IMR-90 (cell line): Measurements from ENCODE around the gene HYAL1.

Experiments
- CEBPB ChIP-seq: IDR thresholded peaks from 2 replicates; pipeline ENCODE4 v1.6.1; 2012; ENCODE audit warnings: low read depth, low read length, improper control_type of control experiment
- CHD1 ChIP-seq: IDR thresholded peaks from 2 replicates; pipeline ENCODE4 v1.6.1; 2012; ENCODE audit warnings: low read depth, low read length, improper control_type of control experiment
- FOS ChIP-seq: fragments of 150-350 bp; IDR thresholded peaks from 2 replicates; pipeline ENCODE4 v1.6.1; 2016; ENCODE audit warnings: low read depth, low read length
- MAFK ChIP-seq: IDR thresholded peaks from 2 replicates; pipeline ENCODE4 v1.6.1; 2012; ENCODE audit warnings: low read depth, low read length, improper control_type of control experiment
- MXI1 ChIP-seq: IDR thresholded peaks from 2 replicates; pipeline ENCODE4 v1.6.1; 2012; ENCODE audit warnings: low read depth, mild to moderate bottlenecking, low read length, moderate library complexity, borderline replicate concordance
- NFE2L2 ChIP-seq: fragments of 150-350 bp; IDR thresholded peaks from 2 replicates; pipeline ENCODE4 v1.6.1; 2016; ENCODE audit warnings: low read depth, mild to moderate bottlenecking, low read length
- POLR2A ChIP-seq: IDR thresholded peaks from 2 replicates; pipeline ENCODE4 v1.6.1; 2012; ENCODE audit warnings: mild to moderate bottlenecking, low read depth, low read length
- RAD21 ChIP-seq: IDR thresholded peaks from 2 replicates; pipeline ENCODE4 v1.6.1; 2012; ENCODE audit warnings: low read length, improper control_type of control experiment
- RCOR1 ChIP-seq: IDR thresholded peaks from 2 replicates; pipeline ENCODE4 v1.6.1; 2012; ENCODE audit warnings: mild to moderate bottlenecking, low read length, improper control_type of control experiment; ENCODE audit not compliant: insufficient replicate concordance
- RFX5 ChIP-seq: IDR thresholded peaks from 2 replicates; pipeline ENCODE4 v1.8.0; 2012; ENCODE audit warnings: low read depth, mild to moderate bottlenecking, low read length, moderate library complexity
- SMC3 ChIP-seq: fragments of 150-350 bp; IDR thresholded peaks from 2 replicates; pipeline ENCODE4 v1.6.1; 2016; ENCODE audit warnings: low read depth, mild to moderate bottlenecking, antibody characterized with exemption, low read length, moderate library complexity
- USF2 ChIP-seq: fragments of 150-350 bp; IDR thresholded peaks from 2 replicates; pipeline ENCODE4 v1.6.1; 2017; ENCODE audit warnings: mild to moderate bottlenecking, antibody characterized with exemption, low read length, low read depth
- TF ChIP-seq, protein P1 (sequence below): conservative IDR thresholded peaks from 2 replicates; pipeline ENCODE4 v1.5.1; 2012; ENCODE audit warnings: mild to moderate bottlenecking, low read depth, low read length, improper control_type of control experiment

DNA sequence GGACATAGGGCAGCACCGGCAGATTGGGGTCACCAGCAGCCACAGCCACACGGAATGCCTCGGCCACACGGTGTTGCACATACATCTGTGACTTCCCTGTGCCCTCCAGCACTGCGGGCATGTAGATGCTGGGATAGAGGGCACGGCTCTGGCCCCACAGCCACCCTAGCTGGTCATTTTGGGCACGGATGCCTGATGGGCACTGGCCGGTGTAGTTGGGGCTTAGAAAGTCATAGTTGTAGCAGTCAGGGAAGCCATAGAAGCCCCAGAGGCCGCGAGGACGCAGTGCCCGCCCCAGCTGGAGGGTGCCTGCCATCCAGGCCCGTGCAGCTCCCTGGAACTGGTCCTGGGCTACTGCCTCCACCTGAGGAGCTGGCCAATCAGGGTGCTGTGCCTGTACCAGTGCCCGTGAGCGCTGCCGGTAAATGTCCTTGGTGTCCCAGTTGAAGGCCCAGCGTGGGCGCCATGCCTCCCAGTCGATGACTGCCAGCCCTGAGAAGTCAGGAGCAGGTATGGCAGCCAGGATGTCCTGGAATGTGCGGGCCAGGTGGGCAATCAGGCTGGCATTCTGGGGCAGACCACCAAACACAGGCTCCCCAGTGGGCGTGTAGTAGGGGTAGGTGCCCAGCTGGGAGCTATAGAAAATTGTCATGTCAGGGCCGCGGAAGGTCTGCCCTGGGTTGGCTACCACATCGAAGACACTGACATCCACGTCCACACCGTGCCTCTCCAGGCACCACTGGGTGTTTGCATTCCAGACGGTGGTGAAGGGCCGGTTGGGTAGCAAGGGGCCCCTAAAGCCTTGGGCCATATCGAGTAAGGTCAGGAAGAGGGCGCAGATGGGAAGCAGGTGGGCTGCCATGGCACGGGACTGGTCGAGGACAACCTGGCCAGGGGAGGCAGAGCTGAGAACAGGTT, 1.0 kb downstream of the HYAL1 start:
- TF ChIP-seq POLR2A (no peak), RAD21 (no peak), USF2 (no peak), FOS (no peak), RCOR1 (no peak), SMC3 (no peak), NFE2L2 (no peak), RFX5 (no peak), CHD1 (no peak), MXI1 (no peak), CEBPB (no peak), MAFK (no peak)
- TF ChIP-seq, protein P1, sequence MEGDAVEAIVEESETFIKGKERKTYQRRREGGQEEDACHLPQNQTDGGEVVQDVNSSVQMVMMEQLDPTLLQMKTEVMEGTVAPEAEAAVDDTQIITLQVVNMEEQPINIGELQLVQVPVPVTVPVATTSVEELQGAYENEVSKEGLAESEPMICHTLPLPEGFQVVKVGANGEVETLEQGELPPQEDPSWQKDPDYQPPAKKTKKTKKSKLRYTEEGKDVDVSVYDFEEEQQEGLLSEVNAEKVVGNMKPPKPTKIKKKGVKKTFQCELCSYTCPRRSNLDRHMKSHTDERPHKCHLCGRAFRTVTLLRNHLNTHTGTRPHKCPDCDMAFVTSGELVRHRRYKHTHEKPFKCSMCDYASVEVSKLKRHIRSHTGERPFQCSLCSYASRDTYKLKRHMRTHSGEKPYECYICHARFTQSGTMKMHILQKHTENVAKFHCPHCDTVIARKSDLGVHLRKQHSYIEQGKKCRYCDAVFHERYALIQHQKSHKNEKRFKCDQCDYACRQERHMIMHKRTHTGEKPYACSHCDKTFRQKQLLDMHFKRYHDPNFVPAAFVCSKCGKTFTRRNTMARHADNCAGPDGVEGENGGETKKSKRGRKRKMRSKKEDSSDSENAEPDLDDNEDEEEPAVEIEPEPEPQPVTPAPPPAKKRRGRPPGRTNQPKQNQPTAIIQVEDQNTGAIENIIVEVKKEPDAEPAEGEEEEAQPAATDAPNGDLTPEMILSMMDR = no peak
